ENCODE measurements around the gene OGDH. TPM values are rescaled to one million over a fixed set of nuclear protein-coding genes. Genes with fewer than 3 reads are reported as not detected.

The OGDH gene
- total and polyA plus RNA-seq, 10 of the 15 experiments (the other 5 are each of a cell fraction or from before 2014, with no cell fraction given): 4.1 to 103 (median 48.4) TPM

GRCh38 chr7:44637788-44638594, 31.6 kb downstream of the OGDH start (continued):
- TF ChIP-seq ATF3 (IDR thresholded peaks at IDR 0.05; ENCODE audit: borderline replicate concordance, extremely low read depth, low read depth, low read length) (no peak), POLR2AphosphoS2 (IDR thresholded peaks at IDR 0.05; ENCODE audit: low read depth, low read length) (no peak), ZNF24 (IDR thresholded peaks at IDR 0.05) (no peak), FOS (IDR thresholded peaks at IDR 0.05; ENCODE audit: borderline replicate concordance, extremely low read depth, insufficient read length) (no peak), KDM1A (IDR thresholded peaks at IDR 0.05; ENCODE audit: borderline replicate concordance) (no peak), BMI1 (IDR thresholded peaks at IDR 0.05; ENCODE audit: borderline replicate concordance) (peak; percentile 58), SREBF1 (IDR thresholded peaks at IDR 0.05; ENCODE audit: low read length) (no peak), BCLAF1 (IDR thresholded peaks at IDR 0.05) (no peak)
